H7 (cell line): Measurements from ENCODE around the gene SAMSN1. TPM values are rescaled to one million over a fixed set of nuclear protein-coding genes. Genes with fewer than 3 reads are reported as not detected.

Experiments
- DNase-seq: peaks from one replicate; pipeline ENCODE4 v3.0.0; 2012
- H3K27me3 ChIP-seq: 2 replicates; pipeline ENCODE4 v1.6.0; 2011; ENCODE audit warnings: mild to moderate bottlenecking, low read length; ENCODE audit not compliant: control insufficient read depth, insufficient read depth
- H3K36me3 ChIP-seq: replicated peaks from 2 replicates; pipeline ENCODE4 v1.5.1; 2011; ENCODE audit warnings: low read length; ENCODE audit not compliant: control insufficient read depth, insufficient read depth
- H3K4me3 ChIP-seq: 2 replicates; pipeline ENCODE4 v1.5.1; 2011; ENCODE audit warnings: low read depth, mild to moderate bottlenecking, control low read depth, low read length, moderate library complexity; ENCODE audit not compliant: insufficient read depth
- total RNA-seq: library from RNA; depleted of rRNA; stranded (reverse); fragments of >200 nt; shearing (Covaris generic); gene quantifications from 2 replicates; pipeline ENCODE4 v1.2.3, GENCODE V29; 2014; rRNA removed

SAMSN1 gene
- total RNA-seq, 1 experiment from 2014 or later: 0.90 TPM

- H3K27me3 ChIP-seq: no peaks in the 10 kb centered on the region
- H3K36me3 ChIP-seq: no peaks in the 10 kb centered on the region
- H3K4me3 ChIP-seq: no peak overlapping the region
- DNase-seq: no peak
Observed at GRCh38 chr21:14466715-14467114, 79.4 kb downstream of the SAMSN1 start.

GRCh38 chr21:14457762-14458161 is 88.4 kb downstream of the SAMSN1 start:
- H3K27me3 ChIP-seq: no peaks in the 10 kb centered on the region
- no peak for DNase-seq
- no peak overlapping the region for H3K4me3 ChIP-seq
- H3K36me3 ChIP-seq: no peaks in the 10 kb centered on the region

- Histone ChIP-seq H3K4me3 (no peak overlapping the region), H3K27me3 (no peaks in the 10 kb centered on the region), H3K36me3 (no peaks in the 10 kb centered on the region)
- no peak for DNase-seq
Observed at GRCh38 chr21:14456911-14457310, 89.2 kb downstream of the SAMSN1 start.

DNA sequence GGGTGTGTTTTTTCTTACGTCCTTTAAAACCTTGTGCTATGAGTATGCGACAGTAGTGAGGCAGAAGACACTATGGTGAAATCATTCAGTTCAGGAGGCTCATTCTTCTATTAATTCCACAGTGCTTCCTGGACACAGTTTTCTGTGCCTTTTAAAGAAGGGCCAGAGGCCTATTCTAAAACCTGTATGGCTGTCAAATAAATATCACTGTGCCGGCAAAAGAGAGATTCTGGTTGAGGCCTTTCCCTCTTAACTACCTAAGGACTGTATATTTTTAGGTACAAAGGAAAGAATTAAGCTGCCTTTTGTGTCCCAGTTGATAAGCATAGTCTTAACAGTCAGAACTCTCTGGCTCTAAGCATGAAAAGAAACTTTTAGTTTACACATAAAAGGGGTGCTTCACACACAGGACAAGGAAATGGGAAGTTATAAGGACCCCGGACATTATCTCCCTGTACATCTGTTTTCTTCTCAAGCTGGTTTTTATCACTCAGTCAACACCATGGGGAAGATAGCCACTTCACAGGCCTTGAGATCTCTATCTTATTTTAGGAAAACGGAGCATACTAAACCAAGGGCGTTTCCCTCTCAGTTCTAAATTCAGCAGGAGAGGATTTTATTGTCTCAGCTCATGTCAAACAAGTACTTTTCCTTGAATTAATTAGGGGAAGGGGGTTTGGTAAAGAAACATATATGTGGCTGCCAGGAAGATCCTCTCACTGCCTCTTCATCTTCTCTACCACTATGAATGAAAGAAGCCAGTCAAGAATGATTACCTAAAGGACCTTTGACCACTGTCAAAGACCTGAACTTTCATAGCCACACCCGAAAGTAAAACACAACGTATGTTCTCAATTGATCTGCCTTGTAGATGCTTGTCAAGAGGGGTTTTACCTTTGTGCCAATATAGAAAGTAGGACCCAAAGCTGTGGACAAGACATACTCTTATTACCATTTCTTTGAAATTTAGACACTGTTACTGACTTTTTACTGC is 91.8 kb downstream of the SAMSN1 start:
- no peak for DNase-seq
- H3K4me3 ChIP-seq: no peak overlapping the region

DNA sequence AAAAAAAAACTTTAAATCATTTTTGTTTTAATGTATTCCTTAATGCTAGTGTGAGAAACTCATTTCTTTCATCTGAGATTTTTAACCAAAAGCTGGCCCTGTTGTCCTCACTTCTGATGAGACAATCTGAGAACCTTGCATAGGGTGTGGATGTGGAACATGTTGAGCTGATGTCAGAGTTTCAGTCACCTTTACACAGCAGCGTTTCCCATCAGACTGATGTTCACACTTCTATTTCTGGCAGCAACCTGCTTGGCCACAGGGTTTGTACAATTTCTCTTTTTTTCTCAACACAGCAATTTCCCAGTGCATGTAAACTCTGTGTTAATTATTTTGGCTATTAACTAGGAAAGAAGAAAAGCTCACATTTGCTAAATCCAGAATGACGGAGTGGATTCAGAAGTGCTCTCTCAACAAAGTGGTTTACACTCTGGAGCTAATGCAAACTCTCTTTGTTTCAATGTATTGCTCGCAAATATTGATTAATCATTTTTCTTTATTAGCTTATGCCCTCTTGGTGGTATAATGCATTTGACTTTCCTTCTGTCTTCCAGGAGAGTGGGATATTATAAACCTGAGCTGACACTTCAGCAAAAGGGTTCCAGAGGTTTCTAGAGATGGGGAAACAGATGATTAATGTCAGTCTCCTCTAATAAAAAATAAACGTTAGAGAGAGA is 92.6 kb downstream of the SAMSN1 start:
- DNase-seq: no peak
- no peaks in the 10 kb centered on the region for H3K36me3 ChIP-seq
- H3K27me3 ChIP-seq: no peaks in the 10 kb centered on the region
- no peak overlapping the region for H3K4me3 ChIP-seq

More for the DNA sequence above, 91.8 kb downstream of the SAMSN1 start:
- no peaks in the 10 kb centered on the region for H3K27me3 ChIP-seq
- H3K36me3 ChIP-seq: no peaks in the 10 kb centered on the region

DNA sequence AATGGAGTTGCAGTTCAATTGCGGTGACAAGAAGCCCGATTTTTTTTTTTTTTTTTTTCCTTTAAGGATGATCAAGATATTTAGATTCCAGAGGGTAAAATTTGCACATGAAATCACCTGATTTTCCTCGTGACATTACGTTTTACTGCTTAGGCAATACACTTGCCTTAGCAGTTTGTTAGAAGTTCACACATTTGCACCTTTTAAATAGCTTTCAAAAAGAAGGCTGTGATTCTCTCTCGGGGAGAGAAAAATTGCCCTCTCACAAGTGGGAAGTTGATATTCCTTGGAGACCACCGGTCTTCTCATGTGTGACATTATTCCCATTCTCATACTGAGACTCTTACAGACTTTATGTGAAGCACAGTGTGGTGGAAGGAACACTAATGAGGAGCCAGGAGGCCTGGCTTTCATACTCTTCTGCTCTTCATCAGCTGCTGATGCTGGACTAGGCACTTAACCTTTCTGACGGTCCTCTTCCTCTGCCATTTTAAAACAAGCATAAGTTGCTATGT is 93.3 kb downstream of the SAMSN1 start:
- H3K27me3 ChIP-seq: no peaks in the 10 kb centered on the region
- H3K4me3 ChIP-seq: no peak overlapping the region
- DNase-seq: no peak
- no peaks in the 10 kb centered on the region for H3K36me3 ChIP-seq

DNA sequence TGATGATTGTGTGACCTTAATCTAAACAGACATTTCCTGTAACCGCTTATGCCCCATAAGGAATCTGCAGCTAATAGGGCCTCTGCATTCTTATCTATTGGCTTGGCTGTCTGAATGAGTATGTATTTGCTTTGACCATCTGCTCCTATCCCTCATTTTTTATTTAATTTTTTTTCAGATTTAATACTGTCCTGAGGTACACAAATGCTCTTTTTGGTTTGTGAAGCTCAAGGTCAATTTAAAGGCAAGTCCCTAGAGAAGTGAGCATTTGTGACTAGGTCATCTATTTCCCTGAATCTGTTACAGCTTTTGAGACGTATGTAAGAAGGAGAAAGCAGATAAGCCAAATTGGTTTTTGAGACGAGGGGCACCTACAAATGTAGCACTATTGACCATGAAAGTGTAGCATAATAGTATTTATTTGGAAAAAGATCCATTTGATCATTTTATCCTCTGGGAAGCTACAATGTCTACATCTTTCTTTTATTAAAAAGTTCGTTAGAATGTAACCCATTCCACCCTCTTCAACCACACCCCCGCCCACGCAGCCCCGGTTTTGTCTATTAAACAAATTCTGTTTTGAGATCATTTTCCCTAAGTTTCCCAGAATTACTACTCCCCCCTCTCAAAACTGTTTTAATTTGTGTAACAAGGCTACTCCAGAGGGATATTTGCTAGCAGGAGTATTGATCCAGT is 93.9 kb downstream of the SAMSN1 start:
- no peak for DNase-seq
- Histone ChIP-seq H3K36me3 (no peaks in the 10 kb centered on the region), H3K27me3 (no peaks in the 10 kb centered on the region), H3K4me3 (no peak overlapping the region)

DNA sequence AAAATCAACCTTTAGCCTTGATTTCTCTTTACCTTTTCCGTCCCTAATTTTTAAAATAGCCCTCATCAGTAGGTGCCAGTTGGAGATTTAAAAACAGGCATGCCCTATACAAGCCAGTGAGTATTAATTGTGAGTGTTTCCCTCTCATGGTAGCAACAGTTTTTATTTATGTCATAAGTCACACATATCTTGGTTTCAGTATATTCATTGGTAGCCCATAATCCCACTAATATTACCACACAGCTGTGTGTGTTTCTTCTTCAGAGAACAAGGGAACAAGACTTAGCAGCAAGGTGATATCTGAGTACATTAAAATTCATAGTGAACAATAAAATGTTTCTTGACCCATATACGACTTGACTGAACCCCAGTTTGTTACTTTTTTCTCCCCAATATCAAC is 94.6 kb downstream of the SAMSN1 start:
- H3K36me3 ChIP-seq: no peaks in the 10 kb centered on the region
- no peak for DNase-seq
- H3K27me3 ChIP-seq: no peaks in the 10 kb centered on the region
- H3K4me3 ChIP-seq: no peak overlapping the region

- Histone ChIP-seq H3K36me3 (no peaks in the 10 kb centered on the region), H3K4me3 (no peak overlapping the region), H3K27me3 (no peaks in the 10 kb centered on the region)
- no peak for DNase-seq
Observed at GRCh38 chr21:14448784-14449183, 97.3 kb downstream of the SAMSN1 start.

GRCh38 chr21:14438211-14438610 is 107.9 kb downstream of the SAMSN1 start:
- H3K4me3 ChIP-seq: no peak overlapping the region
- H3K36me3 ChIP-seq: no peaks in the 10 kb centered on the region
- peak; percentile 2 for DNase-seq
- no peaks in the 10 kb centered on the region for H3K27me3 ChIP-seq

- H3K4me3 ChIP-seq: no peak overlapping the region
- H3K27me3 ChIP-seq: no peaks in the 10 kb centered on the region
- no peaks in the 10 kb centered on the region for H3K36me3 ChIP-seq
- no peak for DNase-seq
Observed at GRCh38 chr21:14435423-14435822, 110.7 kb downstream of the SAMSN1 start.

Other genes starting within 250 kb of the SAMSN1 start
- 32.5 and 43.8 TPM in 2 replicates for gene HSPA13, start 163.2 kb downstream of the SAMSN1 start, total RNA-seq